Lung (tissue), 12 donors: ENCODE data around the gene BCR. TPM values are rescaled to one million over a fixed set of nuclear protein-coding genes. Genes with fewer than 3 reads are reported as not detected.

ENCODE experiments used
- ATAC-seq: fragments of 200-7000 bp; cut with Tn5 transposase; one replicate; pipeline ENCODE4 v1.9.1; 2020; ENCODE audit warnings: moderate number of reproducible peaks; ENCODE audit not compliant: insufficient read depth, low FRiP score
- DNase-seq, 3 donors: peaks; one replicate each; pipeline ENCODE4 v3.0.0-alpha.2; 2013 to 2017
- H3K27ac ChIP-seq, 2 donors: one replicate each; pipeline ENCODE4 v1.5.1; 2013; ENCODE audit warnings: mild to moderate bottlenecking in 2 of 2, moderate library complexity in 2 of 2, control low read depth in 1 of 2, inconsistent platforms in 1 of 2, low read depth in 1 of 2, low read length in 1 of 2
- H3K27me3 ChIP-seq, 3 donors: one replicate each; pipeline ENCODE4 v1.5.1; 2013; ENCODE audit warnings: low read length in 2 of 3; ENCODE audit not compliant: control insufficient read depth in 3 of 3, insufficient read depth in 3 of 3
- H3K36me3 ChIP-seq, 4 donors: one replicate each; pipeline ENCODE4 v1.5.1; 2013; ENCODE audit warnings: low read length in 4 of 4, mild to moderate bottlenecking in 1 of 4, moderate library complexity in 1 of 4; ENCODE audit not compliant: control insufficient read depth in 4 of 4, insufficient read depth in 4 of 4
- H3K4me1 ChIP-seq, 5 donors: one replicate each; pipeline ENCODE4 v1.5.1; 2013; ENCODE audit warnings: low read length in 5 of 5, mild to moderate bottlenecking in 2 of 5, moderate library complexity in 1 of 5; ENCODE audit not compliant: control insufficient read depth in 5 of 5, insufficient read depth in 5 of 5
- H3K4me3 ChIP-seq: one replicate; pipeline ENCODE4 v1.5.1; 2013; ENCODE audit warnings: mild to moderate bottlenecking, control low read depth, moderate library complexity
- H3K9ac ChIP-seq, 2 donors: one replicate each; pipeline ENCODE4 v1.5.1; 2013; ENCODE audit warnings: low read length in 2 of 2, control low read depth in 1 of 2; ENCODE audit not compliant: insufficient read depth in 1 of 2
- H3K9me3 ChIP-seq, 4 donors: one replicate each; pipeline ENCODE4 v1.5.1; 2013; ENCODE audit warnings: low read length in 3 of 4, mild to moderate bottlenecking in 1 of 4, moderate library complexity in 1 of 4; ENCODE audit not compliant: control insufficient read depth in 4 of 4, insufficient read depth in 3 of 4
- CTCF ChIP-seq: IDR thresholded peaks from 2 replicates; pipeline ENCODE4 v1.5.1; 2012; ENCODE audit warnings: mild to moderate bottlenecking; ENCODE audit errors: control extremely low read depth, extremely low read depth
- WGBS, 2 donors: extraction: QIAGEN DNeasy Blood & Tissue Kit; methylation state at CpG; one replicate each; pipeline ENCODE4 v1.1.7; 2013; 5-methylcytosine and 5-hydroxymethylcytosine counted together
- polyA plus RNA-seq, 2 donors: library from polyadenylated mRNA; stranded (reverse); fragments of 200-250 nt; gene quantifications; one replicate each; pipeline ENCODE4 v1.2.1, GENCODE V29; 2013
- total RNA-seq, 2 donors: library from RNA; depleted of rRNA in 1 of 2; stranded (reverse); fragments of >200 nt in 1 of 2; gene quantifications; one replicate each; pipeline ENCODE4 v1.2.1, GENCODE V29; 2014 to 2021
- donor health status: control.
- donor health status: control.
- donor health status: Bipolar disorder and iron deficiency.
- donor health status: healthy.
- donor health status: DM: yes; HTN: yes; CAD: no.

BCR gene
- total and polyA plus RNA-seq, 4 donors = 21.8 to 67.3 (median 31.8) TPM

- H3K4me1 ChIP-seq = peaks cover 5 to 79% (median 52%) of the 10 kb centered on the region in 5 donors
- no peaks in the 10 kb centered on the region for H3K27me3 ChIP-seq
- no peak for TF ChIP-seq CTCF
- WGBS, 2 donors = 39 to 51% methylated on average over 11 of the region's 11 CpGs
- H3K9me3 ChIP-seq = no peaks in the 10 kb centered on the region
- ATAC-seq (peak; percentile 54), DNase-seq (peak in 1 of 3 donors; percentile 43)
- H3K27ac ChIP-seq = peak overlapping the region in 1 of 2 donors; percentile 90
- H3K36me3 ChIP-seq = no peaks in the 10 kb centered on the region
- no peak overlapping the region for H3K9ac ChIP-seq
- H3K4me3 ChIP-seq = no peak overlapping the region
Measured at GRCh38 chr22:23220485-23221350, 40.4 kb downstream of the BCR start.

- no peak overlapping the region for H3K4me3 ChIP-seq
- no peak for ATAC-seq
- no peak for DNase-seq
- no peaks in the 10 kb centered on the region for H3K27me3 ChIP-seq
- H3K36me3 ChIP-seq = no peaks in the 10 kb centered on the region
- H3K9me3 ChIP-seq = no peaks in the 10 kb centered on the region
- H3K4me1 ChIP-seq = peaks cover 5 to 78% (median 46%) of the 10 kb centered on the region in 5 donors
- no peak overlapping the region for H3K9ac ChIP-seq
- WGBS, 2 donors = 88 to 93% methylated on average over 3 of the region's 3 CpGs
- no peak for TF ChIP-seq CTCF
- peak overlapping the region in 1 of 2 donors; percentile 40 for H3K27ac ChIP-seq
Measured at GRCh38 chr22:23221351-23221804, 41.1 kb downstream of the BCR start.

GRCh38 chr22:23222033-23222792 is 41.9 kb downstream of the BCR start:
- no peak for DNase-seq
- no peak for ATAC-seq
- H3K27me3 ChIP-seq = no peaks in the 10 kb centered on the region
- H3K9ac ChIP-seq = no peak overlapping the region
- H3K4me1 ChIP-seq = peaks cover 5 to 77% (median 45%) of the 10 kb centered on the region in 5 donors
- no peaks in the 10 kb centered on the region for H3K36me3 ChIP-seq
- TF ChIP-seq CTCF = no peak
- 49 to 81% methylated on average over 11 of the region's 11 CpGs for WGBS, 2 donors
- no peaks in the 10 kb centered on the region for H3K9me3 ChIP-seq
- no peak overlapping the region for H3K4me3 ChIP-seq
- H3K27ac ChIP-seq = peak overlapping the region in 1 of 2 donors; percentile 26
